Endothelial cell of hepatic sinusoid (primary cell): Measurements from ENCODE around the gene NLGN1.

Experiments used
- in situ Hi-C: cut with HindIII; loops from 2 replicates; pipeline ENCODE4 v1.10.0; 2017; ENCODE audit warnings: low sequenced_read_pairs

NLGN1 gene

DNA sequence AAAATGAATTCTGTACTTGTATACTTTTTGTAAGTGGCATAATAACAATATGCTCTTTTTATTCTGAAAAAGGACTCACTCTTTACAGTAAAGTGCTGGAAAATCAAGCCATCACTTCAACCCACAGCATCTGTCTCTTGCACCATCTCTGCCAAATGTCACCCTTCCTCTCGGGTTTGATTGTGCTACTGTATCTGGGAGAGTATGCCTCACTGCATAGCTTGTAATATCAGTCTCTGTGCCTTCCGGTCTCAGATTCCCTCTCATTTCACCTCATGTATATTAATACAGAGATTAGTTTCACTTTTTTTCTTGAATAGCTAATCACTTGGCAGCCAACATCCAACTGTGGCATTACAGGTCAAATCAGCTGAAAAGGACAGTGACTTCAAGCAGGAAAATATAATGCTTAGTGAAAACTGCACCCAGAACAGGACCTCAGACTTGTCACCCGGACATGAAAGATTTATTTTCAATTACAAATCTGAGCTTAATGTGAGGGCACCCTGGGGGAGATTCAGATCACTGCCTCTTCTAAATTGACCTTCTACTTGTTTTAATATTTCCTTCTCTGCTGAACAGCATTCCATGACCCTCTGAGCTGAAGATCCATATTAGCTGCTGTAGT lies 855.8 kb downstream of the NLGN1 start:
- in situ Hi-C loops, result no loop called here

- in situ Hi-C loops, result no loop called here
Observed at GRCh38 chr3:174253940-174254339, 856.4 kb downstream of the NLGN1 start.

- in situ Hi-C loops, result no loop called here
Observed at GRCh38 chr3:174255454-174255853, 857.9 kb downstream of the NLGN1 start.

DNA sequence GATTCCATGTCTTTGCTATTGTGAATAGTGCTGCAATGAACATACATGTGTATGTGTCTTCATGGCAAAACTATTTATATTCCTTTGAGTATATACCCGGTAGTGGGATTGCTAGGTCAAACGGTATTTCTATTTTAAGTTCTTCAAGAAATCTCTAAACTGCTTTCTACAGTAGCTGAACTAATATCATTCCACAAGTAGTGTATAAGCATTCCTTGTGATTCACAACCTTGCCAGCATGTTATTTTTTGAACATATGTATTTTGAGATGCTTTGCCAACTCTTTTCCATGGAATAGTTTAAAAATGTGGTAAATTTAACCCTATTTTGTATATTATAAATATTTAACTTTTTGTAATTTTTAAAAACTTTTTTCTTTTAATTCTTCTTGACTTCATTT lies 868.9 kb downstream of the NLGN1 start:
- in situ Hi-C loops, result no loop called here

DNA sequence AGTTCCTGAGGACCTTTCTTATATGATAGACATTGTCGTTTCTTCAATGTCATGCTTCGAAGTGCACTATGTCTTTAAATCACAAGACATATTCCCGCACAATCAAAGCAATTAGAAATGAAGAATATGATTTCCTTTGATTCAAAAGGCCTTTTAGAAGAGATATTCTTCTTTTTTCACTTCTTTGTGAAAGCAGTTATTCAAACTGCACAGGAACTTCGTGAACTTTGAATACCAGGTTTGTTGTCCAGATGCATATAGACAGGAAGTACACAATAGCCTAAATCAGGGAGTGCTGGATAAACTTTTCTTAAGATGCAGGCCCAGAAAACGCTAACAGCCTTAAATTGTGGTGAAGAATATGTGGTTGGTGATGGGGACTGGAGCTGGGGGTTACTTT lies 870.5 kb downstream of the NLGN1 start:
- in situ Hi-C loops, result no loop called here

DNA sequence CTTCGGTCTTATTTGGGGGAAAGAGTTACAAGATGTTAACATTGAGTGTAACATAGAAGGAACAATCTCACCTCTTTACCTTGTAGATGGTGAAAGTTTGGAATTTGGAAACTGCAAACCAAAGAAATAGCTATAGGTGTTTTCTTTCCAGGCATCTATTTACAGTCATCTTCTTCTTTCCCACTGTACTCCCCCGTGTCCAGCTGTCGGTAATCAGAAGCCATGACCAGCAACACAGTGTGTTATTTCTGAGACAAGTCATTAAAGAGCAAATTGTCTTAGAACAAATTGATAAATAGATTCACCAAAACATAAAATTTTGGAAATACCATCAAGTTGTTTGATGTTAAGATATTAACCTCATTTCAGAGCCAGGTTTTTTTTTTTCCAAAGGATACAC lies 871.0 kb downstream of the NLGN1 start:
- in situ Hi-C loops, result no loop called here

- in situ Hi-C loops, result no loop called here
Observed at GRCh38 chr3:174270841-174271240, 873.3 kb downstream of the NLGN1 start.

- in situ Hi-C loops, result no loop called here
Observed at GRCh38 chr3:174275336-174275735, 877.8 kb downstream of the NLGN1 start.

GRCh38 chr3:174276826-174277225 lies 879.3 kb downstream of the NLGN1 start:
- in situ Hi-C loops, result no loop called here

DNA sequence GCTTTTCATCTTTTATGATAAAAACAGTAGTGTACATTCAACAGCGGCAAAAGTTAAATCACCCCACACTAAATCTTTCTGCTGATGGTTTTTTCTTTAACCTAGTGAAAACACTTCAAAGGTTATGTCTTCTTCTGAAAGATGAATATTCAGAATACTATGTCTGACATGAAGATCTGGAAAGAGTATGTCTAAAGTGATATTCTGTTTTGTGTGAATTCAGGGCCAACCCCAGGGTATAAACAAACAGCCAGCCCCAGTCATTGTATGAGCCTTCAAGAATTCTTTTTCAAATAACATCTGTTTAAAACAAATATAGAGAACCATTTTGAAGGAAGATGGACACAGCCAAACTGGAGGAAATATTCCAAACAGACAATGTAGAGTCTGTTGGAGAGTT lies 880.5 kb downstream of the NLGN1 start:
- in situ Hi-C loops, result no loop called here

GRCh38 chr3:174280186-174280585 lies 882.6 kb downstream of the NLGN1 start:
- in situ Hi-C loops, result no loop called here

GRCh38 chr3:174285242-174285864 lies 887.8 kb downstream of the NLGN1 start:
- in situ Hi-C loops, result no loop called here

DNA sequence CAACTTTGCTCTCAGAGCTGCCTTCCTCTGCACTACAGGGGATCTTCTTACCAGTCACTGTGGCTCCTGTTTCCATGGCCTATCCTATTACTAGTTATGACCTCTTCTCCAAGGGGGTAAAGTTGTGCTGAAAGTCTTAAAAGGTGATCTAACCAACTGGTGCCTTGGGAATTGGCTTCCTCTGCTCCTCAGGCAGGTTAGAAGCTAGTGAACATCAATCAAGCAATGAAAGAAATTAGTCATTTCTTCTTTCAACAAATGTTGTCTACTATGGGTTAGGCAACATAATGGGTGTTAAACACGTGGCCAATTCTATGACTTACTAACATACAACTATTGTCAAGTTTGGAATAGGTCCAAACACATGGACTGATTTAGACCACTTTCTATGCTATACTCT lies 890.2 kb downstream of the NLGN1 start:
- in situ Hi-C loops, result no loop called here

DNA sequence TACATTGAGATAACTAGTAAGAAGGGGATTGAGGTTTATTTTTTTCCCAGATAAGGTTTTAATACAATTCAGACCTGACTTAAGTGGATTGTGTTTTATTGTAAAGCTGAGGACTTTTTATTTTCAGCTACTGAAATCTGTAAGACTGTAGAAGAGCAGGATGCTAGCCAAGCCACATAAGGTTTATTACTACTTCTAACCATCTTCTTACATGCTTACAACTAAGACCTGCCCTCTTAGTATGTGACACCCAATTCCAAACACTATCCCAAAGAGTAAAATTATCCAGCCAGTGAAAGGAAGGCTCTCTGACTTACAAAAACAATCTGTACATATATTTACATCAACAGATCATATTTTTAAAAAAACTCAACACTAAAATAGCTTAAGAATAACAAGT lies 897.1 kb downstream of the NLGN1 start:
- in situ Hi-C loops, result no loop called here

DNA sequence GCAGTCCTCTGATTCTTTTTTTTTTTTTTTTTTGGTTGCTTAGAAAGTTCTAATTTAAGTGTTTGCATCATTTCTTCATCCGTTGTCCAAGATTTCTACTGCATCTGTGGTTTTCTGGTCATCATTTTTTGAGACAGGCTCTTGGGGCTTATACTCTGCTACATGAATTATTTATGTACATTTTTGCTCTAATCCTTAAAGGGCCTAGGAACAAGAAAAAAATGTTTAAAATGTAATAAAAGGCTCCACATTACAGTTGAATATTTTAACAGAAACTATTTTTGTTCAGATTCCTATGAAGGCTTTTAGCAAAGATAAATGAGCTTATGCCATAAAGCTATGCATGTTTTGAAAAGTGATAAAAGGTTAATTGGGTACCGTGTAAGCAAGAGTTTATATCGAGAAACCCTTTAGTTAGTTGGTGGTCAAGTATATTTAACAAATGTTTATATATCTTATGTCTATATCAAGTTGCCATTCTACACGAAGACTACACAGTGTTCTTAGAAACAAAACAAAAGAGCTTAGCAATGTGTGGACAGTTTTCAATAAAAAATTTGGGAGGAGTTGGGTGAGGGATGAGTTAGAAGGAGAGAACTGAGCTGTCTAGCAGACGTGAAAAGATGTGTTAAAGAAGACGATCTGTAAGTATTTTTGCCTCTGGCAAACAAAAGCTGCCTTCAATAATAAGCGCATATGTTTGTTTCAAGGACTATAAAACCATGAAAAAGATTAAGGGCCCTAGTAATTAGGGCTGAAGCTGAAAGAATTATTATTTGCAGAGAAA lies 898.0 kb downstream of the NLGN1 start:
- in situ Hi-C loops, result no loop called here

DNA sequence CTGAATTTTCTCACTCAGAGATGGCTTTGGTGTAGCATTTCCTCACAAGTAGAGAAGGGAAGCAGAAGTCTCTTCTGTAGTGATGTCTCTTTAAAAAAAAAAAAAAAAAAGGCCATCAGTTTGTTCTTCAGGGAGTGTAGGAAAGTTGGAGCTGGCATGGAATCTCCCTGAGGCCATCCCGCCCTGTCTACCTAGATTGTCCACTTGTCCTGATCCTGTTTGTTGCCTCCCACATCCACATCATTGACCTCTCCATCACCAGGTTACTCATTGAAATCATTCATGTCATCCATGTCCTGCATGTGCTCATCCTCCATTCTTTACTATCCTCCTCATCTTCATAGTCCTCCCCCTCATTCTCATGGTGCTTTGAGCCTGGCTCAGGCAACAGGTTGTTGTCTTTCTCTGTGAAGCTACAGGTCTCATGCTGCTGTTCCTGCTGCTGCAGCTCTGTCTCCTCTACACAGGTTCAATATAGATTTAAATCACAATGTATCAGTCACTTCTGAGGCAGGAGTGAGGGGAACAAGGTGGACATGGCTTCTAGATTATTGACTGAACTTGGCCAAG lies 905.3 kb downstream of the NLGN1 start:
- in situ Hi-C loops, result no loop called here

- in situ Hi-C loops, result no loop called here
Observed at GRCh38 chr3:174303907-174304560, 906.5 kb downstream of the NLGN1 start.

- in situ Hi-C loops, result no loop called here
Observed at GRCh38 chr3:174308736-174309135, 911.2 kb downstream of the NLGN1 start.

DNA sequence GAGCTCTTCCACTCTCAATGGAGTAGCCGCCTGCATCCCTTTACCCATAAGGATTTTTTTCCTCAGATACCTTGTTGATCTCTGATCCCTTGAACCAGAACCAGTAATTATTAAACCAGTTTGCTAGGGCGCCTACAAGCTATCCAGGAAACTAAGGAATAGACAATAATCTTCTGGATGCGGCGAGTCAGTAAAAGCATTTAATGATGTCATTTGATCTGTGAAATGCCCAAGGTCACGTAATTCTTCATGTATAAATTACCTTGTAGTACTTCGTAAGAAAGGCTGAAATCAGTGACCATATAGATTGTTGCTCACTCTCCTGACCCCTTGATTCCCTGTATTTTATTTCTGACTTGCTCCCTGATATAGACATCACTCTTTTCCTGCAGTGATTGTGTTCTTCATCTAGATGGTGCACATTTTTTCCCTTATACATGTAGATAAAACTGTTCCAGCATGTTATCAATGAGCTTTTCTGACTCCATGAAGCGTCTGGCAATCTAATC lies 913.0 kb downstream of the NLGN1 start:
- in situ Hi-C loops, result no loop called here

- in situ Hi-C loops, result no loop called here
Observed at GRCh38 chr3:174315225-174315624, 917.7 kb downstream of the NLGN1 start.

DNA sequence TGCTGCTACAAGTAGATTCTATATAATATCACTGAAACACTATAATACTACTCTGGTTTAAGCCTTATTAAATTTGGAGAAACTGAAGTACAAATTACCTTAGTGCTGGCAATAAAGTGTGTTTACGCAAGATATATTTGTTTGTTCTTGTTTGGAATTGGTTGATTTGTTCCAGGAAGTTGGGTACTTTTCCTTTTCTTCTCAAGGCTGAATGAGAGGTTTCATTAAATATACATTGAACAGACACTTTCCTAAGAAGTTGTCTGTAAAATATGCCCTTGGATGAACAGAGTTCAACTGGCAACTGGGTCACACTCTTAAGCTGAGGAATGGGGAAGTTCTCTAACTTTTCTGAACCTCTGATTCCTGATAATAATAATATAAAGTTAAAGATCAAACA lies 919.5 kb downstream of the NLGN1 start:
- in situ Hi-C loops, result no loop called here
